Renal cortical epithelial cell (primary cell): ENCODE measurements around the gene LSM3. TPM values are rescaled to one million over a fixed set of nuclear protein-coding genes. Genes with fewer than 3 reads are reported as not detected.

Source experiments
- DNase-seq: peaks from one replicate; pipeline ENCODE4 v3.0.0-alpha.2; 2011; ENCODE audit warnings: low read depth
- total RNA-seq: library from RNA; depleted of rRNA; stranded (reverse); fragments of >200 nt; gene quantifications from 2 replicates; pipeline ENCODE4 v1.2.3, GENCODE V29; 2014

LSM3 gene
- total RNA-seq, 1 donor from 2014 or later = 10.4 TPM

GRCh38 chr3:14143271-14144225 lies 35.1 kb upstream of the LSM3 start:
- DNase-seq = peak; percentile 99

DNA sequence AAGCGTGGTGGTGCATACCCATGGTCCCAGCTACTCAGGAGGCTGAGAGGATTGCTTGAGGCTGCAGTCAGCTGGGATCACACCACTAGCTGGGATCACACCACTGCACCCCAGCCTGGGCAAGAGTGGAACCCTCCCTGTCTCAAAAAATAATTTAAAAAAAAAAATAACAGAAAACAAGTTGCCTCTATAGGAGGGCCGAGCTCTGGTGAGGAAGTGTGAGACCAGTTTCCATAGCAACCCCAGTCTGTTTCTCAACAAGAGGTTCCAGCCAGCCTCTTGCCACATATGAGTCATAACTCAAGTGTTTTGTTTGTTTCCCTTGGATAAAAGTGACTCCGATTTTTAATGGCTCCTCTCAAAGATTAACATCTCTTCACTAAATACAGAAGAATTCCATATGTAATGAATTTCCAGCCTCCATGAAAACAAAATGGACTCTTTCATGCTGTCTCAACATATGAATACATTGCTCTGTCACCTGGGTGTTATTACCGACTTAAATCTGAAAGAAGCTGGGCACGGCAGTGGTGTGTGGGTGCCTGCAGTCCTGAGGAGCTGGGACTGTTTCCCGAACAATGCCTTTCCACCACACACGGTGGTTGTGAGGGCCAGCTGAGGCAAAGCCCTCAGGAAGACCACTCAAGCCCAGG lies 34.1 kb upstream of the LSM3 start:
- peak; percentile 100 for DNase-seq

DNA sequence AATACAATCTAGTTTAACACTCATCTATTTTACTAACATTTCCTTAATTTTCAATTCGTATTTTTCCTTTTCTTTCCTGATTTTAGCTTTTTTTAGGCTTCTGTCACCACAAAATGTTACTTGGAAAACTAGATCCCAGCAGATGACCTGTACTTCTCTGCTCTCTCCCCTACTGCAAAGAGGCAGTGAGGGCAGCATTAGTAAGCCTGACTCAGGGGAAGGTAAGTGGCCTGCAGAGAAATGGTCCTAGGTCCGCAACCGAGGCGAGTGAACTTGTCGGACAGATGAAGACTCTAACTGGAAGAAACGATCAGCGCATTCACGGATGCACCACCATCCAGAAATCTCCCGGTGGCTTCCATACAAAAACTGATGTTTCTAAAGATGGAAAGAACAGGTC lies 33.4 kb upstream of the LSM3 start:
- peak; percentile 54 for DNase-seq

- no peak for DNase-seq
Observed at GRCh38 chr3:14145670-14146380, 32.8 kb upstream of the LSM3 start.

DNA sequence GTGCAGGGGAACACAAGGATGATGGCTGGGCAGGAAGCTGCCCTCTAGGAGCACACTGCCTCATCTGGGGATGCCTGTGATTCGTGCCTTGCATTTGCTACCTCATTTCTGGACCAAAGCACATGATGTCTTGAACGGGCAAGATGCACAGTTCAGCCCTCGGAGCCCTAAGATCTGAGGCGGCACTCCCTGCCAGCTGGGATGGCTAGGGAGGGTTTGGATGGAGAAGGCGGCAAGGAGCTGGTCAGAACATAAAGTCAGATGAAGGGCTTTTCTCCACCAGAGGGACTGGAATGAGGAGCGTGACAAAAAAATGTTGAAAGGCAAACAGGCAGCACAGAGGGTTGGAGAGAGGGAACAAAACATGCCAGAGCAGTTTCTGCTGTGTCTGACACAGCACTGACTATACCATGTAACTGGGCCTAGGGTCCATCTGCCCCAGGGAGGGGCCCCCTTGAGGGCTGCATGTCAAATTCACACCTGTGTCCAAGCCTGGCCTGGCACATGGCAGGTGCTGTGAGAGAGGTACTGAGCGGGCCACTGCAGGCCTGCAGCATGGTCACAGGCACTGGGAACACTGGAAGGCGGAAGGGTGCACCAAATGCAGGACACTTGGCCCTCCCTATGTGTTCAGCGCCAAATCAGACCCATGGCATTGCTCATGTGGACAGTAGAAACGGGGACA lies 32.1 kb upstream of the LSM3 start:
- no peak for DNase-seq

- DNase-seq = no peak
Observed at GRCh38 chr3:14147066-14147435, 31.6 kb upstream of the LSM3 start.

DNA sequence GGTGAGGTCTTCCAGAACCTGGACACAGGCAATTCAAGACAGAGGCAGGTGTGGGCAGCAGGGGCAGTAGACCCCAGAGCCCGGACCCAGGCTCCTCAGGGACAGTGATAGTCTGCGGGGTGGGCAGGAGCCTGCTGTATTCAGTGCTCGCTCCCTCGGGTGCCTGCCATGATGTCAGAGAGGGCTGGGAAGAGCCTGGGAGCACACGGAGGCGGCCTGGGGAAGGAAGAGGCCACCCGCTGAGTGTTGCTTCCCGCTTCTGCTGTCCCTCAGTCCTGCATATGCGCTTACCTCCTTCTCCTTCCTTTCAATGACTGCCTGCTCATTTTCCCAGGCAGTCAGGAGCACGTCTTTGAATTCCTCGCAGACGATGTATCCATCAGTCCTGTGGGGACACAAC lies 31.0 kb upstream of the LSM3 start:
- DNase-seq = no peak

DNA sequence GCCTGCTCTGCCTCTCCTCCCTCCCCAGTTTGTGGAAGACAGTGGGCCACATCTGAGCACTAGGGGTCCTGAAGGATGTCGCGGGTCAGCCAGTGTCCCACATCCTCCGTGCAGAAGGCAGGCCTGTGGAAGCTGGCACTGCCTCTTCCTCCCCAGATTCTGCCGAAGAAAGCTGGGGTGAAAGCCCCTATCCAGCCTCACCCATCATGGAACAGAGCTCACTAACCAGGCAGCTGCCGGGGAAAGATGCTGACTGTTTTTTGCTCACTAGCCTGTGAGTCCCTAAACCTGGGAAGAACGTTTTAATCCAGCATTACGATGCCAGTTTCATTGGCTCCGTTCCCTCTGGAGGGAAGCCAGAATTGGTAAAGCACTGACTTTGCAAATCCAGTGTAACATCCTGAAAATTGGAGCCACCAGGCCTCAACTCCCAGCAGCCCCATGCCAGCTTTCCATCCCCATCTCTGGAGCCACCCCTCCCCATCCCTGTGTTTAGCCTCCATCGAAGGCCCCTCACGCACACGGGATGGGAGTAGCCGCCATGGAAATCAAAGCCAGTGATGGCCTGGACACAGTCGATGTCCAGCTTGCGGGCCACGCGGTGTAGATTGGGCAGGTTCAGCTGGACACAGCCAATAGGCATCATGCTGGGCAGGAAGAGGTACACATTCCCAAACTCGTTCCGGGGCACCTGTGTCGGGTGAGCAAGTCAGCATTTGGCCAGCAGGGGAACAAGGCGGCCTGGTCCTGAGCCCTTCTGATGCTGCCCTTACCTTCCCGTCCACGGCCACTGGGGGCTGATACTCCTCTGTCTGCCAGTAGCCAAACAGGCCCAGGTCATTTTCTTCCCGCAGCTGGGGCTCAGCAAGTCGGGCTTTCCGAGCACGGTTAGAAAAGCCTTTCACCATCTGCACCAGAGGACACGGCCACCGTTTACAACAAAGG lies 30.3 kb upstream of the LSM3 start:
- no peak for DNase-seq

DNA sequence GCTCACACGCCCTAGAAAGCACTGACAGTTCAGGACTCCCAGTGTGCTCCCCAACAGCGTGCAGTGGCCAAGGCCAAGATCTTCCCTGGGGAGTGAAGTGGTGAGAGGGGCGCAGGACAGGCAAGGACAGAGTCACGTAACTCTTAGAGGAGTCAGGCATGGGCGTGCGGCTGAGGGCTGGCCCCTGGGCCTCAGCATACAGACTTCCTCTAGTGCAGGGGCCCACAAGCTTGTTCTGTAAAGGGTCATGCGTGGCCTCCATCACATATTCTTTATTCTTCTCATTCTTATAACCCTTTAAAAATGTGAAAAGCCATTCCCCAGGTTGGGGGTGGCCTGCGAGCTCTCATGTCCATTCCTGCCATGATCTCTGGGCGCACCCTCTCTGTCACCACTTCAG lies 28.5 kb upstream of the LSM3 start:
- no peak for DNase-seq

- DNase-seq = no peak
Observed at GRCh38 chr3:14150491-14151230, 28.0 kb upstream of the LSM3 start.

DNA sequence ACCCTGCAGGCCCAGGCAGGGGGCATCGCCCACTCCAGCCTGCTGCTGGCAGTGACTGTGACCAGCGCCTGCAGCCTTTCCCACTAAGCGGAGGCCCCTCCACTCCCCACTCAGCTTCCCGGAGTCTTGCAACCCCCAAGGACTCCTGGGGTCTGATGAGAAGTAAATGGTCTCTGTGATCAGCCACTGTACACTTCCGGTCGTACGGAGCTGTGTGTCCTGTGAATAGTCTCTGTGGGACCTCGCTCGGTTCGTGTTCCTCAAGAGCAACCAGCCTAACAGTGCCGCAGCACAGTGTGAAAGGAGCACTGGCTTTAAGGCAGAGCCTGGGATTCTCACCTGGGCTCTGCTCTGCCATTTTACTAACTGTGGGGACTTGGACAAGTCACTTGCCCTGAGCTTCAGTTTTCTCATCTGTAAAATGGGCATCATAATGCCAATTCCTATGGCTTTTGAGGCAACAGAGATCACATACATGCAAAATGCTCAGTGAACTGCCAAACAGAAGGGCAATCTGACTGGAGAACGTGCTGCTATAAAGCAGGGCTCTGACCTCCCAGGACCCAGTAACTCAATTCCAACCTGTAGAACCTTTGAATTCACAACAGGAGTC lies 27.0 kb upstream of the LSM3 start:
- no peak for DNase-seq

- DNase-seq = no peak
Observed at GRCh38 chr3:14152233-14152962, 26.2 kb upstream of the LSM3 start.

DNA sequence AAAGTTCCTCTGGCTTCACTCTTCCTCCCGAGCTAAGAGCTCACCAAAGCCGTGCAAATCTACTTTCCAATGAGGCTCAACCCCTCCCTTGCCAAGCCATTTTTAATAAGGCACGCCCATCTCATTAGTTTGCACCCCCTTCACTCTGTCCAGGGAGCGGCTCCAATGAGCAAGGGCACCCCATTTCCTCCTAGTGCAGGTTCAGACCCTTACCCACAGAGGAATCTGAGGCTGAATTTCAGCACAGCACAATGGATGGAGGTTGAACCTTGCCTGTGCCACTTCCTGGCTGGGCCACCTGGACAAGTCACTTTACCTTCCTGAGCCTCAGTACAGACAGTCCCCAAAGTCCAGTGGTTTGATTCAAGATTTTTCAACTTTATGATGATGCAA lies 25.7 kb upstream of the LSM3 start:
- no peak for DNase-seq

DNA sequence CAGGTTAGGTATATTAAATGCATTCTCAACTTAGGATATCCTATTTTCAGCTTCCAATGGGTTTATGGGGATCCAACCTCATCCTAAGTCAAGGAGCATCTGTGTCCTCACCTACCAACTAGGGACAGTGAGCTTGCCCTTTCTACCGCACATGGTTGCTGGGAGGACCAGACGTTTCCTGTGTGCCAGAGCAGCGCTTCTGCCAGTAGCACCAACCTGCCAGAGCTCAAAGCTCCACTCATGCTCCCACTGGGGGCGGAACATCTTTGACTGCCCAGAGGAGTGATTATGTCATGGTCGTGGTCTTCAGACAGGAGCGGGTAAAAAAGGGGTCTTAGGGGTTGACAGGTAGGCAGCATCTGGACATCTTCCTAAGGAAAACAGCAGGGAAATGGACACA lies 25.0 kb upstream of the LSM3 start:
- DNase-seq = no peak

- DNase-seq = no peak
Observed at GRCh38 chr3:14154276-14154675, 24.3 kb upstream of the LSM3 start.

DNA sequence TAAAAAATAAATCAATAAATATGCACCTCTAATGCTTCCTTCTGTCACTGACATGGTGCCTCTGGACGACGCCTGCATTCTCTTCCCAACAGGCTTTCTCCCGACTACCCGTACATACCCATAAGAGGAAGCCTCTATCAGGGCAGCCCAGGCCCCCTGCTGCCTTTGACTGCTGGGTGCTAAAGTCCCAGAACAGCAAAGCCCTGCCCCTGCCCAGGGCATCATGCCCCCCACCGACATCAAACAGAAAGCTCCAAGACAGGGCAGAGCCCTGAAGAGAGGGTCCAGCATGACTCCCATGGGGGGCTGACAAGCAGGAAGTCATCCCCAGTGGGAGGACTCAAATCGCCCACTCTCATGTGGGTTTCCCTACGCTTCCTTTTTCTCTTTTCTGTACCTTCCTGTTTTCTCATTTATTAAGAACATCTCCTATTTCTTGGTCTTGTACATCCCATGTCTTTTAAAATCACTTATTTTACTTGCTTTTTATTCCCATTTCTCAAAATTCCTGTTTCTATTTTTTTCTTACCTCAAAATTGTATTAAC lies 23.6 kb upstream of the LSM3 start:
- DNase-seq = no peak

- no peak for DNase-seq
Observed at GRCh38 chr3:14156201-14156600, 22.4 kb upstream of the LSM3 start.

- DNase-seq = no peak
Observed at GRCh38 chr3:14156843-14157561, 21.6 kb upstream of the LSM3 start.
